PC-9 (cell line): ENCODE results near the gene AMY1B.
"Not testable (repeated sequence)": the region's sequence is repeated elsewhere in the genome, so short reads cannot be mapped to it uniquely, and the experiment has no call there.

Source experiments
- CTCF ChIP-seq: fragments of 200-600 bp; sonication (generic); conservative IDR thresholded peaks from 2 replicates; pipeline ENCODE4 v1.6.1; 2017; ENCODE audit warnings: mixed run types, antibody characterized with exemption, mild to moderate bottlenecking, moderate library complexity
- EZH2 ChIP-seq: fragments of 200-600 bp; sonication (generic); IDR thresholded peaks from 2 replicates; pipeline ENCODE4 v1.8.0; 2017; ENCODE audit warnings: antibody characterized with exemption, low read depth

- not testable (repeated sequence) for TF ChIP-seq CTCF, EZH2
Measured at GRCh38 chr1:103710381-103710780, 14.4 kb upstream of the AMY1B start.
